NB4 (cell line): ENCODE data around the gene VSIG2.

Experiments
- CTCF ChIP-seq: IDR thresholded peaks from one replicate; pipeline ENCODE4 v1.5.1; 2012; ENCODE audit warnings: low read depth, low read length
- MAX ChIP-seq: IDR thresholded peaks from 2 replicates; pipeline ENCODE4 v1.6.1; 2011; ENCODE audit warnings: low read depth, low read length
- MYC ChIP-seq: IDR thresholded peaks from 2 replicates; pipeline ENCODE4 v1.6.1; 2011; ENCODE audit warnings: low read depth, low read length

- TF ChIP-seq CTCF (no peak), MAX (no peak), MYC (no peak)
Observed at GRCh38 chr11:124762624-124763155, 10.6 kb upstream of the VSIG2 start.
